K562 (cell line): Measurements from ENCODE around the gene DCAF11. TPM values are rescaled to one million over a fixed set of nuclear protein-coding genes. Genes with fewer than 3 reads are reported as not detected.

Experiments used
- BHLHE40 ChIP-seq: IDR thresholded peaks from 2 replicates; pipeline ENCODE4 v1.6.1; 2011; ENCODE audit warnings: low read length, improper control_type of control experiment
- C11orf30 ChIP-seq: fragments of 450-650 bp; IDR thresholded peaks from 2 replicates; pipeline ENCODE4 v1.6.1; 2016; ENCODE audit warnings: low read depth, mild to moderate bottlenecking
- CREB1 ChIP-seq, 2 experiments: sonication (generic) in 1 of 2; formaldehyde crosslinking in 1 of 2; IDR thresholded peaks; 2 replicates each; pipeline versions ENCODE4 v1.6.1 to v1.8.0; 2012 to 2022; ENCODE audit warnings: inconsistent platforms in 1 of 2, mild to moderate bottlenecking in 1 of 2, missing genetic modification reagents in 1 of 2, moderate library complexity in 1 of 2
- FOXP4 ChIP-seq: sonication (generic); formaldehyde crosslinking; IDR thresholded peaks from 2 replicates; pipeline ENCODE4 v1.8.0; 2022; ENCODE audit warnings: mild to moderate bottlenecking, missing genetic modification reagents, borderline replicate concordance
- GTF2B ChIP-seq: IDR thresholded peaks from 2 replicates; pipeline ENCODE4 v1.6.1; 2011; ENCODE audit not compliant: insufficient read length; ENCODE audit errors: extremely low read depth
- MEIS2 ChIP-seq: fragments of 450-650 bp; IDR thresholded peaks from 2 replicates; pipeline ENCODE4 v1.6.1; 2014; ENCODE audit warnings: mild to moderate bottlenecking; ENCODE audit not compliant: partially characterized antibody
- MNT ChIP-seq, 2 experiments: fragments of 450-650 bp; conservative IDR thresholded peaks; 2 replicates each; pipeline ENCODE4 v1.6.1; 2017; ENCODE audit warnings: mild to moderate bottlenecking in 2 of 2, moderate library complexity in 2 of 2
- NFE2 ChIP-seq: IDR thresholded peaks from 2 replicates; pipeline ENCODE4 v1.6.1; 2014; ENCODE audit warnings: antibody characterized with exemption, low read depth
- NR2C2 ChIP-seq, 2 experiments: fragments of 200-800 bp in 1 of 2; sonication (Bioruptor generic) in 1 of 2; sonication (generic) in 1 of 2; formaldehyde crosslinking in 1 of 2; IDR thresholded peaks; 2 replicates each; pipeline versions ENCODE4 v1.6.1 to v1.8.0; 2016 to 2022; ENCODE audit warnings: mild to moderate bottlenecking in 1 of 2, missing compliant biosample characterization in 1 of 2, missing genetic modification characterization in 1 of 2, missing genetic modification reagents in 1 of 2
- PHF20 ChIP-seq: fragments of 450-650 bp; IDR thresholded peaks from 2 replicates; pipeline ENCODE4 v1.6.1; 2018; ENCODE audit not compliant: partially characterized antibody
- POLR2G ChIP-seq: fragments of 200-400 bp; formaldehyde crosslinking; IDR thresholded peaks from 2 replicates; pipeline ENCODE4 v1.6.1; 2017; ENCODE audit warnings: low read depth, mild to moderate bottlenecking, antibody characterized with exemption, low read length, moderate library complexity
- RB1 ChIP-seq: fragments of 450-650 bp; IDR thresholded peaks from 2 replicates; pipeline ENCODE4 v1.6.1; 2017; ENCODE audit warnings: low read depth, mild to moderate bottlenecking
- RBM14 ChIP-seq: fragments of 200-400 bp; formaldehyde crosslinking; IDR thresholded peaks from 2 replicates; pipeline ENCODE4 v1.6.1; 2018; ENCODE audit warnings: low read depth, mild to moderate bottlenecking, low read length, moderate library complexity, borderline replicate concordance; ENCODE audit not compliant: insufficient read depth
- RNF2 ChIP-seq: sonication (generic); IDR thresholded peaks from 2 replicates; pipeline ENCODE4 v1.6.1; 2016
- SIN3A ChIP-seq, 2 experiments: fragments of 150-350 bp in 1 of 2; IDR thresholded peaks; 2 replicates each; pipeline ENCODE4 v1.6.1; 2011 to 2016; ENCODE audit warnings: borderline replicate concordance in 2 of 2, low read depth in 2 of 2, low read length in 2 of 2, mild to moderate bottlenecking in 2 of 2, moderate library complexity in 2 of 2; ENCODE audit not compliant: control insufficient read depth in 1 of 2
- SMAD4 ChIP-seq: fragments of 250-450 bp; sonication (Bioruptor Pico); conservative IDR thresholded peaks from 2 replicates; pipeline ENCODE4 v1.8.0; 2021; ENCODE audit warnings: inconsistent platforms, mild to moderate bottlenecking, moderate library complexity
- TCF7L2 ChIP-seq: fragments of 150-350 bp; IDR thresholded peaks from 2 replicates; pipeline ENCODE4 v1.6.1; 2016; ENCODE audit warnings: low read depth, mild to moderate bottlenecking, low read length, moderate library complexity
- ZNF324 ChIP-seq: fragments of 250-450 bp; sonication (Bioruptor Pico); IDR thresholded peaks from 2 replicates; pipeline ENCODE4 v1.4.0; 2020; ENCODE audit warnings: mild to moderate bottlenecking
- ZNF76 ChIP-seq: fragments of 250-450 bp; sonication (Bioruptor Pico); IDR thresholded peaks from 2 replicates; pipeline ENCODE4 v1.4.0; 2020; ENCODE audit warnings: mild to moderate bottlenecking, moderate library complexity, borderline replicate concordance
- ZNF766 ChIP-seq: fragments of 200-800 bp; sonication (Bioruptor generic); conservative IDR thresholded peaks from 2 replicates; pipeline ENCODE4 v1.6.1; 2016; ENCODE audit warnings: missing genetic modification characterization, missing compliant biosample characterization
- polyA plus RNA-seq, 8 experiments: library from polyadenylated mRNA; depleted of rRNA in 4 of 8; stranded (reverse) in 5 of 8; unstranded in 3 of 8; fragments of >200 nt; fragmentation: Nextera tagmentation in 2 of 8; fragmentation: Illumina TruSeq in 1 of 8; extraction: Ambion mirVana in 2 of 8; extraction: Trizol in 1 of 8; gene quantifications; 2 replicates each; pipeline versions ENCODE4 v1.2.1 to v1.2.3, GENCODE V29; 2011 to 2014; ENCODE audit warnings: inconsistent platforms in 1 of 8, missing spikeins in 1 of 8
- total RNA-seq, 7 experiments: library from RNA; depleted of rRNA in 6 of 7; stranded (reverse); fragments of >200 nt in 6 of 7; fragmentation: Illumina TruSeq in 2 of 7; extraction: Trizol in 2 of 7; gene quantifications; 2 replicates each; pipeline versions ENCODE4 v1.2.1 to v1.2.3, GENCODE V29; 2011 to 2021; ENCODE audit warnings: low replicate concordance in 1 of 7
- TF ChIP-seq, protein P1 (sequence below): sonication (generic); formaldehyde crosslinking; IDR thresholded peaks from 2 replicates; pipeline ENCODE4 v1.8.0; 2022; ENCODE audit warnings: missing genetic modification reagents, mild to moderate bottlenecking, moderate library complexity, borderline replicate concordance

DCAF11 gene
- total and polyA plus RNA-seq, 9 of the 15 experiments (the other 6 are each of a cell fraction or from before 2014, with no cell fraction given) = 8.5 to 46.2 (median 36.4) TPM

- TF ChIP-seq TCF7L2 = no peak
- TF ChIP-seq NR2C2 (CRISPR knock-in tag; IDR thresholded peaks at IDR 0.05) = no peak
- peak; percentile 16; the same call in 1 of the 2 replicates for TF ChIP-seq NR2C2 (tag; IDR thresholded peaks at IDR 0.05)
- TF ChIP-seq POLR2G = peak; percentile 78
- TF ChIP-seq NFE2 = peak; percentile 72
- TF ChIP-seq FOXP4 (CRISPR knock-in tag) = no peak
- TF ChIP-seq SIN3A (IDR thresholded peaks at IDR 0.05; ENCODE audit: borderline replicate concordance in 2 of 2, control insufficient read depth in 1 of 2, low read depth in 2 of 2, low read length in 2 of 2) = peak; percentile 16 to 30; a peak in 1 of 4 replicates
- TF ChIP-seq, protein P1, sequence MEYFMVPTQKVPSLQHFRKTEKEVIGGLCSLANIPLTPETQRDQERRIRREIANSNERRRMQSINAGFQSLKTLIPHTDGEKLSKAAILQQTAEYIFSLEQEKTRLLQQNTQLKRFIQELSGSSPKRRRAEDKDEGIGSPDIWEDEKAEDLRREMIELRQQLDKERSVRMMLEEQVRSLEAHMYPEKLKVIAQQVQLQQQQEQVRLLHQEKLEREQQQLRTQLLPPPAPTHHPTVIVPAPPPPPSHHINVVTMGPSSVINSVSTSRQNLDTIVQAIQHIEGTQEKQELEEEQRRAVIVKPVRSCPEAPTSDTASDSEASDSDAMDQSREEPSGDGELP (CRISPR knock-in tag) = peak; percentile 43; the same call in 1 of the 2 replicates
- peak in 1 of 2 experiments; percentile 35; a peak in 1 of 4 replicates for TF ChIP-seq MNT (conservative IDR thresholded peaks at IDR 0.05)
- peak; percentile 81 for TF ChIP-seq RB1
- no peak for TF ChIP-seq ZNF324 (CRISPR knock-in tag)
- TF ChIP-seq GTF2B = no peak
- no peak for TF ChIP-seq ZNF766 (CRISPR knock-in tag)
- TF ChIP-seq MEIS2 = no peak
- 0 out of 2 replicates have a peak, but pooled peaks have one; percentile 0 for TF ChIP-seq RNF2
- TF ChIP-seq SMAD4 (CRISPR knock-in tag) = peak; percentile 4; the same call in 1 of the 2 replicates
- TF ChIP-seq PHF20 = no peak
- TF ChIP-seq RBM14 = no peak
- TF ChIP-seq C11orf30 = peak; percentile 49
- peak; percentile 51; the same call in 1 of the 2 replicates for TF ChIP-seq BHLHE40
- TF ChIP-seq ZNF76 = no peak
- TF ChIP-seq CREB1 (IDR thresholded peaks at IDR 0.05) = no peak
- TF ChIP-seq CREB1 (CRISPR knock-in tag; IDR thresholded peaks at IDR 0.05) = 0 out of 2 replicates have a peak, but pooled peaks have one; percentile 15
Measured at GRCh38 chr14:24080888-24081738, 33.5 kb upstream of the DCAF11 start (continued).
